SH-SY5Y (cell line): ENCODE results near the gene TSPAN18.

Experiments
- GATA2 ChIP-seq: IDR thresholded peaks from 2 replicates; pipeline ENCODE4 v1.6.1; 2011; ENCODE audit warnings: mild to moderate bottlenecking, low read depth, low read length
- GATA3 ChIP-seq: IDR thresholded peaks from 2 replicates; pipeline ENCODE4 v1.6.1; 2011; ENCODE audit warnings: low read depth, mild to moderate bottlenecking, low read length, moderate library complexity

DNA sequence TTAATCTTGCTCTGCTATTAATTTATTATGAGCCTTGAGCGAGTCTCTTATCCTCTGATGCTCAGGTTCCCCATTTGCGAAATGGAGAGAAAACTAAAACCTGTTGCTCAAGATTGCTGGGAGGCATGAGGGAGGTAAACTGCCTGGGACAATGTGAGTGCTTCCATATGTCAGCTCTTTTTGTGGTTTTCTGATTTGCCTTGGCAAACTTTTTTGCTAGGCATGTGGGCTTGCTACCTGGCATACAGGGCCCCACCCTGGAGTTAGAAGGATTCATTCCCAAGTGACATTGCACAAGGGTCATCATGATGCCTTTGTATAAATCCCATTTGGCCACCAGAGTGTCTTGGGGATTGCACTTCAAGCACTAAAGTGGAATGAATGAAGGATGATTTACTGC lies 22.4 kb downstream of the TSPAN18 start:
- TF ChIP-seq GATA2 (no peak), GATA3 (no peak)
